Measurements from ENCODE around the gene MYO1F.

GRCh38 chr19:8476524-8476923 lies 100.7 kb downstream of the MYO1F start:
- TF ChIP-seq ARNT (IDR thresholded peaks at IDR 0.05) (no peak), LEF1 (IDR thresholded peaks at IDR 0.05; ENCODE audit: borderline replicate concordance) (no peak)

Measured in HEK293T (cell line).